Endothelial cell (in vitro differentiated cells): ENCODE data around the gene RS1. TPM values are rescaled to one million over a fixed set of nuclear protein-coding genes. Genes with fewer than 3 reads are reported as not detected.

ENCODE experiments used
- DNase-seq: peaks from one replicate; pipeline ENCODE4 v3.0.0; 2021; ENCODE audit warnings: low spot score
- H3K27ac Mint-ChIP-seq: one replicate; pipeline ENCODE4 v1.8.0; 2021; ENCODE audit warnings: mixed read lengths, inconsistent platforms; ENCODE audit not compliant: unreplicated experiment
- H3K27me3 Mint-ChIP-seq: one replicate; pipeline ENCODE4 v1.8.0; 2021; ENCODE audit warnings: mild to moderate bottlenecking, moderate library complexity, mixed read lengths, inconsistent platforms; ENCODE audit not compliant: unreplicated experiment
- H3K36me3 Mint-ChIP-seq: one replicate; pipeline ENCODE4 v1.8.0; 2021; ENCODE audit warnings: mild to moderate bottlenecking, low read depth, mixed read lengths, inconsistent platforms; ENCODE audit not compliant: unreplicated experiment
- H3K4me1 Mint-ChIP-seq: one replicate; pipeline ENCODE4 v1.8.0; 2021; ENCODE audit warnings: mild to moderate bottlenecking, mixed read lengths, inconsistent platforms; ENCODE audit not compliant: unreplicated experiment
- H3K4me3 Mint-ChIP-seq: one replicate; pipeline ENCODE4 v1.8.0; 2021; ENCODE audit warnings: mild to moderate bottlenecking, mixed read lengths, inconsistent platforms; ENCODE audit not compliant: unreplicated experiment
- H3K9me3 Mint-ChIP-seq: one replicate; pipeline ENCODE4 v1.8.0; 2021; ENCODE audit warnings: mixed read lengths, inconsistent platforms; ENCODE audit not compliant: unreplicated experiment
- CTCF ChIP-seq: fragments of 200-600 bp; sonication (generic); IDR thresholded peaks from one replicate; pipeline ENCODE4 v1.5.0; 2021; ENCODE audit warnings: antibody characterized with exemption; ENCODE audit not compliant: unreplicated experiment
- total RNA-seq: library from RNA; stranded (reverse); fragmentation: NEBNext Ultra II Directional; extraction: Animal tissue kit (Norgen Biotek cat#: 25700); gene quantifications from one replicate; pipeline ENCODE4 v1.2.1, GENCODE V29; 2021; ENCODE audit not compliant: unreplicated experiment

The RS1 gene
- total RNA-seq, 1 donor from 2014 or later, result not detected

DNA sequence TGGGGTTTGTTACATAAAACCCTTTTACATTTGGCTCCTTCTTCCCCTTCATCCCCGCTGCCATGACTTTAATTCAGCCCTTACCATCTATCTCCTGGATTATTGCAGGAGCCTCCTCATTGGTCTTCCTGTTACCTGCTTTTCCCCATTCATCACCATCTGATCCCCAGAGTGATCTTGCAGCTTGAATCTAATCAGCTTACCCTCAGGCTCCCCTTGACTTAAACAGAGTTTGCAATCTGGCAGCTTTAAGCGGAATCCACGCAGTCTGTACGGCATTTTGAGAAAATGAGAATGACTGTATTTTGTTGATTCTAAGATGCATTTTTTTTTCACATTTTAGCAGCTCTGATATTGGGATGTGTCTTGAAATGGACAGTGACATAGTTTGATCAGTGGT is 20.6 kb upstream of the RS1 start:
- Mint-ChIP-seq H3K36me3 (no peaks in the 10 kb centered on the region), H3K4me1 (no peaks in the 10 kb centered on the region), H3K27ac (no peak overlapping the region), H3K4me3 (no peak overlapping the region), H3K27me3 (no peaks in the 10 kb centered on the region), H3K9me3 (no peaks in the 10 kb centered on the region)
- no peak for DNase-seq
- no peak for TF ChIP-seq CTCF

GRCh38 chrX:18691431-18691830 is 19.5 kb upstream of the RS1 start:
- H3K9me3 Mint-ChIP-seq, result no peaks in the 10 kb centered on the region
- no peak for TF ChIP-seq CTCF
- no peaks in the 10 kb centered on the region for H3K36me3 Mint-ChIP-seq
- no peaks in the 10 kb centered on the region for H3K27me3 Mint-ChIP-seq
- H3K27ac Mint-ChIP-seq, result no peak overlapping the region
- no peak overlapping the region for H3K4me3 Mint-ChIP-seq
- H3K4me1 Mint-ChIP-seq, result no peaks in the 10 kb centered on the region
- DNase-seq, result no peak

DNA sequence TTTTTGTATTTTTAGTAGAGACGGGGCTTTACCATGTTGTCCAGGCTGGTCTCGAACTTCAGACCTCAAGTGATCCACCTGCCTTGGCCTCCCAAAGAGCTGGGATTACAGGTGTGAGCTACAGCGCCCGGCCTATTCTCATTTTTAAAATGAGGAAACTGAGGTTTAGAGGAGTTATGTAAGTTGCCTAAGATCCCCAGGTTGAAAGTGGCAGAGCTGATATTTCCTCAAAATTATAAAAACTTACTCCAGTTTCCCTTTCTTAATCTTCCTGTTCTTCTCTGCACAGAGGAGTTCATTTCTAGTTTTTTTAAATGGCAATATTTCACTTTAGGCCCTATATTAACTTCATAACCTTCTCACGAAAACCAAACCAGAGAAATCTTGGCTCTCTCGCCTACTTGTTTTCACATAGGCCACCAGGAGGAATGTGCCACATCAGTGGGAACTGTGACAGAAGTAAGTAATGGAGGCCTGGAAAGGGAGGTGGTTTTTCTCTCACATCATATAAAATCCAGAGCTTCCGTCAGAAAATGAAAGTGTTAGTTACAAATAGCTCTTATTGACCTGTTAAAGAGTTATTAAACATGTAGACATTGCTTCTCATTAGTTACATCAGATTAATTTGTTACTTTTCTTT is 16.1 kb upstream of the RS1 start:
- no peak for DNase-seq
- H3K27me3 Mint-ChIP-seq, result no peaks in the 10 kb centered on the region
- H3K36me3 Mint-ChIP-seq, result no peaks in the 10 kb centered on the region
- H3K4me3 Mint-ChIP-seq, result no peak overlapping the region
- no peaks in the 10 kb centered on the region for H3K4me1 Mint-ChIP-seq
- TF ChIP-seq CTCF, result no peak
- H3K27ac Mint-ChIP-seq, result no peak overlapping the region
- H3K9me3 Mint-ChIP-seq, result no peaks in the 10 kb centered on the region

DNA sequence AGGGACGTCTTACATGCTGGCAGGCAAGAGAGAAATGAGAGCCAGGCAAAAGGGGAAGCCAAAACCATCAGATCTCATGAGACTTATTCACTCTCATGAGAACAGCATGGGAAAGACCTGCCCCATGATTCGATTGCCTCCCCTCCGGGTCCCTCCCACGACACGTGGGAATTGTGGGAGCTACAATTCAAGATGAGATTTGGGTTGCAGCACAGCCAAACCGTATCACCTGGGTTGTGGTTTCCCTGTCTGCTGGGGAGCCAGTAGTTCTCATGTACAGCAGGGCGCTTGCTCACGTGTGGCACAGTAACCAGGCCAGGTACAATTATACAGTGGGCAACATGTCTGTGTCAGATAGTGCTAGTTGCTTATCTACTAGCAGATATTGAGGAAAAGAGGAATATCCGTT is 11.1 kb upstream of the RS1 start:
- no peak for TF ChIP-seq CTCF
- Mint-ChIP-seq H3K27ac (no peak overlapping the region), H3K36me3 (no peaks in the 10 kb centered on the region), H3K9me3 (no peaks in the 10 kb centered on the region), H3K27me3 (peaks cover 3% of the 10 kb centered on the region), H3K4me3 (no peak overlapping the region), H3K4me1 (peaks cover 4% of the 10 kb centered on the region)
- DNase-seq, result no peak

GRCh38 chrX:18681996-18682395 is 10.1 kb upstream of the RS1 start:
- H3K36me3 Mint-ChIP-seq, result no peaks in the 10 kb centered on the region
- DNase-seq, result no peak
- peaks cover 4% of the 10 kb centered on the region for H3K4me1 Mint-ChIP-seq
- no peak for TF ChIP-seq CTCF
- peaks cover 3% of the 10 kb centered on the region for H3K27me3 Mint-ChIP-seq
- H3K27ac Mint-ChIP-seq, result no peak overlapping the region
- H3K4me3 Mint-ChIP-seq, result no peak overlapping the region
- H3K9me3 Mint-ChIP-seq, result no peaks in the 10 kb centered on the region
